K562 (cell line): ENCODE results near the gene ADRB2. TPM values are rescaled to one million over a fixed set of nuclear protein-coding genes. Genes with fewer than 3 reads are reported as not detected.

Experiments used
- ATAC-seq: fragments of 200-7000 bp; cut with Tn5 transposase; 3 replicates; pipeline ENCODE4 v1.9.1; 2020; ENCODE audit warnings: moderate library complexity
- BruUV-seq: library from RNA; stranded (reverse); fragments of 400-500 nt; replicated peaks from 2 replicates; lab custom pipeline; 2021; lab: Mats Ljungman, UMichigan
- CTCF ChIA-PET: fragments of 300-600 bp; formaldehyde crosslinking; extraction: SDS; loops from one replicate; lab custom pipeline; 2021; ENCODE audit warnings: low intra/inter-chr PET ratio; lab: Yijun Ruan, JAX
- POLR2A ChIA-PET: fragments of 300-600, 350-650 bp; sonication (Branson Sonifier 250); formaldehyde crosslinking; extraction: SDS; loops from one replicate; lab custom pipeline; 2021; ENCODE audit warnings: antibody characterized with exemption, inconsistent platforms; lab: Yijun Ruan, JAX
- DNase-seq, 4 experiments: peaks; one replicate each; pipeline versions ENCODE4 v3.0.0 to v3.0.0-alpha.2; 2011 to 2018; ENCODE audit warnings: low spot score in 3 of 4, mixed read lengths in 3 of 4; ENCODE audit errors: extremely low read depth in 1 of 4
- FAIRE-seq: peaks from 2 replicates; lab custom pipeline; 2011; peaks lifted over from hg19 to GRCh38; lab: Jason Lieb, UNC
- H2AFZ ChIP-seq: 2 replicates; pipeline ENCODE4 v1.6.0; 2011; ENCODE audit warnings: low read depth, low read length, control low read depth, inconsistent platforms
- H3K27ac ChIP-seq: fragments of 200-600 bp; 3 replicates; pipeline ENCODE4 v1.8.0; 2011; ENCODE audit warnings: low read depth, mild to moderate bottlenecking, control low read depth, inconsistent platforms, low read length, moderate library complexity, mixed read lengths; ENCODE audit errors: extremely low read depth
- H3K27me3 ChIP-seq, 2 experiments: fragments of 300-600 bp in 1 of 2; 2 replicates in 1 of 2; 3 replicates in 1 of 2; pipeline versions ENCODE4 v1.6.0 to v1.8.0; 2011; ENCODE audit warnings: inconsistent platforms in 2 of 2, low read length in 2 of 2, mild to moderate bottlenecking in 1 of 2, mixed read lengths in 1 of 2, moderate library complexity in 1 of 2; ENCODE audit not compliant: control insufficient read depth in 2 of 2, insufficient read depth in 2 of 2
- H3K36me3 ChIP-seq: fragments of 300-600 bp; 3 replicates; pipeline ENCODE4 v1.8.0; 2011; ENCODE audit warnings: mild to moderate bottlenecking, low read length, inconsistent platforms; ENCODE audit not compliant: control insufficient read depth, insufficient read depth
- H3K4me1 ChIP-seq, 2 experiments: fragments of 200-600 bp in 1 of 2; replicated peaks in 1 of 2; 2 replicates in 1 of 2; 3 replicates in 1 of 2; pipeline versions ENCODE4 v1.5.1 to v1.8.0; 2011; ENCODE audit warnings: inconsistent platforms in 2 of 2, low read length in 2 of 2, mild to moderate bottlenecking in 1 of 2, mixed read lengths in 1 of 2, moderate library complexity in 1 of 2; ENCODE audit not compliant: control insufficient read depth in 2 of 2, insufficient read depth in 2 of 2
- H3K4me2 ChIP-seq: 2 replicates; pipeline ENCODE4 v1.6.1; 2011; ENCODE audit warnings: low read length, control low read depth, inconsistent platforms, mixed read lengths; ENCODE audit not compliant: insufficient read depth
- H3K4me3 ChIP-seq: fragments of 200-600 bp; sonication (generic), shearing (Covaris generic); 2 replicates; pipeline ENCODE4 v1.5.1; 2016; ENCODE audit warnings: control low read depth, inconsistent platforms
- H3K79me2 ChIP-seq: fragments of 200-600 bp; 3 replicates; pipeline ENCODE4 v1.8.0; 2011; ENCODE audit warnings: low read length, inconsistent platforms; ENCODE audit not compliant: control insufficient read depth, insufficient read depth
- H3K9ac ChIP-seq, 2 experiments: 2 replicates each; pipeline versions ENCODE4 v1.6.0 to v1.6.1; 2011; ENCODE audit warnings: low read depth in 2 of 2, low read length in 2 of 2, control low read depth in 1 of 2, inconsistent platforms in 1 of 2, mild to moderate bottlenecking in 1 of 2, mixed read lengths in 1 of 2; ENCODE audit not compliant: insufficient read depth in 1 of 2
- H3K9me1 ChIP-seq: one replicate; pipeline ENCODE4 v1.6.0; 2011; ENCODE audit warnings: inconsistent platforms, mild to moderate bottlenecking, low read length, moderate library complexity; ENCODE audit not compliant: control insufficient read depth, insufficient read depth
- H3K9me3 ChIP-seq: replicated peaks from 2 replicates; pipeline ENCODE4 v1.5.1; 2011; ENCODE audit warnings: low read depth, low read length, inconsistent platforms; ENCODE audit not compliant: control insufficient read depth, insufficient read depth
- H4K20me1 ChIP-seq: replicated peaks from 2 replicates; pipeline ENCODE4 v1.6.1; 2011; ENCODE audit warnings: low read length, inconsistent platforms, mixed read lengths; ENCODE audit not compliant: control insufficient read depth, insufficient read depth
- BRF1 ChIP-seq: IDR thresholded peaks from 3 replicates; pipeline ENCODE4 v1.6.1; 2011; ENCODE audit warnings: borderline replicate concordance, mild to moderate bottlenecking; ENCODE audit not compliant: insufficient read length; ENCODE audit errors: extremely low read depth
- CBFA2T3 ChIP-seq: fragments of 450-650 bp; IDR thresholded peaks from 2 replicates; pipeline ENCODE4 v1.6.1; 2017
- CBX1 ChIP-seq: sonication (generic); IDR thresholded peaks from 2 replicates; pipeline ENCODE4 v1.6.1; 2016; ENCODE audit warnings: antibody characterized with exemption, low read depth, mild to moderate bottlenecking
- MCM3 ChIP-seq: fragments of 450-650 bp; IDR thresholded peaks from 2 replicates; pipeline ENCODE4 v1.6.1; 2016
- RBM22 ChIP-seq: fragments of 200-400 bp; formaldehyde crosslinking; IDR thresholded peaks from 2 replicates; pipeline ENCODE4 v1.6.1; 2018; ENCODE audit warnings: low read length, low read depth; ENCODE audit not compliant: poor library complexity, severe bottlenecking
- ZNF316 ChIP-seq: fragments of 450-650 bp; IDR thresholded peaks from 2 replicates; pipeline ENCODE4 v1.6.1; 2016
- WGBS: fragments of 100-300 bp; shearing (Covaris generic); methylation state at CpG from one replicate; pipeline ENCODE4 v1.1.6; 2016; ENCODE audit warnings: low coverage, mixed read lengths; ENCODE audit not compliant: insufficient coverage; ENCODE audit errors: missing lambda C conversion rate; 5-methylcytosine and 5-hydroxymethylcytosine counted together
- in situ Hi-C: fragments of 300-500 bp; cut with MboI; formaldehyde crosslinking; loops from 4 replicates; pipeline ENCODE4 v1.15.0; 2018; ENCODE audit warnings: inconsistent platforms, mixed read lengths
- intact Hi-C: fragments of 100-400 bp; cut with micrococcal nuclease; formaldehyde crosslinking; loops from 2 replicates; pipeline ENCODE4 v1.14.2; 2022
- polyA plus RNA-seq, 8 experiments: library from polyadenylated mRNA; depleted of rRNA in 4 of 8; stranded (reverse) in 5 of 8; unstranded in 3 of 8; fragments of >200 nt; fragmentation: Nextera tagmentation in 2 of 8; fragmentation: Illumina TruSeq in 1 of 8; extraction: Ambion mirVana in 2 of 8; extraction: Trizol in 1 of 8; gene quantifications; 2 replicates each; pipeline versions ENCODE4 v1.2.1 to v1.2.3, GENCODE V29; 2011 to 2014; ENCODE audit warnings: inconsistent platforms in 1 of 8, missing spikeins in 1 of 8
- total RNA-seq, 7 experiments: library from RNA; depleted of rRNA in 6 of 7; stranded (reverse); fragments of >200 nt in 6 of 7; fragmentation: Illumina TruSeq in 2 of 7; extraction: Trizol in 2 of 7; gene quantifications; 2 replicates each; pipeline versions ENCODE4 v1.2.1 to v1.2.3, GENCODE V29; 2011 to 2021; ENCODE audit warnings: low replicate concordance in 1 of 7
- TF ChIP-seq, protein P1 (sequence below): fragments of 250-450 bp; sonication (Bioruptor Pico); IDR thresholded peaks from 2 replicates; pipeline ENCODE4 v1.8.0; 2022; ENCODE audit warnings: inconsistent platforms, mild to moderate bottlenecking, moderate library complexity, borderline replicate concordance
- TF ChIP-seq, protein P2 (sequence below): fragments of 250-450 bp; sonication (Bioruptor Pico); IDR thresholded peaks from 2 replicates; pipeline ENCODE4 v1.5.0; 2021; ENCODE audit warnings: mild to moderate bottlenecking, moderate library complexity
- TF ChIP-seq, protein P3 (sequence below): IDR thresholded peaks from 2 replicates; pipeline ENCODE4 v1.6.1; 2011; ENCODE audit warnings: borderline replicate concordance, low read depth, mild to moderate bottlenecking, moderate library complexity, low read length; ENCODE audit not compliant: insufficient read depth, poor library complexity, severe bottlenecking
- TF ChIP-seq, protein P4 (sequence below): fragments of 250-450 bp; sonication (Bioruptor Pico); IDR thresholded peaks from 2 replicates; pipeline ENCODE4 v1.8.0; 2022; ENCODE audit warnings: moderate library complexity, mild to moderate bottlenecking, inconsistent platforms
- TF ChIP-seq, protein P5 (sequence below): sonication (generic); formaldehyde crosslinking; IDR thresholded peaks from 2 replicates; pipeline ENCODE4 v1.8.0; 2022; ENCODE audit warnings: missing genetic modification reagents, mild to moderate bottlenecking, borderline replicate concordance

ADRB2 gene
- total and polyA plus RNA-seq, 9 of the 15 experiments (the other 6 are each of a cell fraction or from before 2014, with no cell fraction given): 0.01 to 0.18 (median 0.04) TPM; not detected in 2

DNA sequence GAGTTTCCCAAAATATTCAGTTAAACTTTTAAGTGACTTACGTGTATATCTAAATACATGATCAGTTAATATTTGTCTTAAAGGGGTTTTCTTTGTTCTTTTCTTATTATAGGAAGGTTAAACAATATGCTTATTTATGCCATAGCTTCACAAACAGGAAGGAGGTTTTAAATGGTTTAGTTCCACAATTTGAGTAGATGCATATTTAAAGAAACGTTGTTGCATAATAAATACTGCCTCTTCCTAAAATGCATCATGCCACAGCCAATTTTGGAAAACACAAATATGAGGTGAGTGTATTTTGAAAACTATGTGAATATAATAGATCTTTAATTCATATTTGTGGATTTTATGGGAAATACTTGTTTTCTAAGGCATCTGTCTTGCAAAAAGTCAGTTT, 2.5 kb upstream of the ADRB2 start:
- ChIA-PET CTCF (no interaction called here), POLR2A (interaction anchor here (0.6 kb wide), 1 partner anchor 427 kb away, joined by 3 read pairs; no protein-coding TSS in a partner anchor)
- Histone ChIP-seq H3K27me3 (peaks cover 18 to 20% of the 10 kb centered on the region in 2 experiments), H3K4me3 (no peak overlapping the region), H3K27ac (no peak overlapping the region), H3K36me3 (no peaks in the 10 kb centered on the region), H3K9ac (no peak overlapping the region), H3K9me1 (no peaks in the 10 kb centered on the region), H3K4me1 (peaks cover 5 to 12% of the 10 kb centered on the region in 2 experiments; a peak in 3 of 5 replicates), H4K20me1 (no peaks in the 10 kb centered on the region; the same call in 1 of the 2 replicates), H3K79me2 (no peaks in the 10 kb centered on the region), H2AFZ (no peak overlapping the region), H3K4me2 (no peak overlapping the region), H3K9me3 (no peaks in the 10 kb centered on the region)
- ATAC-seq (no peak), DNase-seq (no peak), FAIRE-seq (no peak)
- WGBS: 8% methylated on average over 2 of the region's 2 CpGs
- in situ Hi-C loops (no loop called here), intact Hi-C loops (loop anchor here (5.0 kb wide), 2 partner anchors 82 to 133 kb away; no protein-coding TSS in a partner anchor)
- no TSS peak for BruUV-seq
- TF ChIP-seq, protein P1, sequence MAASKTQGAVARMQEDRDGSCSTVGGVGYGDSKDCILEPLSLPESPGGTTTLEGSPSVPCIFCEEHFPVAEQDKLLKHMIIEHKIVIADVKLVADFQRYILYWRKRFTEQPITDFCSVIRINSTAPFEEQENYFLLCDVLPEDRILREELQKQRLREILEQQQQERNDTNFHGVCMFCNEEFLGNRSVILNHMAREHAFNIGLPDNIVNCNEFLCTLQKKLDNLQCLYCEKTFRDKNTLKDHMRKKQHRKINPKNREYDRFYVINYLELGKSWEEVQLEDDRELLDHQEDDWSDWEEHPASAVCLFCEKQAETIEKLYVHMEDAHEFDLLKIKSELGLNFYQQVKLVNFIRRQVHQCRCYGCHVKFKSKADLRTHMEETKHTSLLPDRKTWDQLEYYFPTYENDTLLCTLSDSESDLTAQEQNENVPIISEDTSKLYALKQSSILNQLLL (CRISPR knock-in tag): no peak
- TF ChIP-seq BRF1: no peak
- TF ChIP-seq, protein P2, sequence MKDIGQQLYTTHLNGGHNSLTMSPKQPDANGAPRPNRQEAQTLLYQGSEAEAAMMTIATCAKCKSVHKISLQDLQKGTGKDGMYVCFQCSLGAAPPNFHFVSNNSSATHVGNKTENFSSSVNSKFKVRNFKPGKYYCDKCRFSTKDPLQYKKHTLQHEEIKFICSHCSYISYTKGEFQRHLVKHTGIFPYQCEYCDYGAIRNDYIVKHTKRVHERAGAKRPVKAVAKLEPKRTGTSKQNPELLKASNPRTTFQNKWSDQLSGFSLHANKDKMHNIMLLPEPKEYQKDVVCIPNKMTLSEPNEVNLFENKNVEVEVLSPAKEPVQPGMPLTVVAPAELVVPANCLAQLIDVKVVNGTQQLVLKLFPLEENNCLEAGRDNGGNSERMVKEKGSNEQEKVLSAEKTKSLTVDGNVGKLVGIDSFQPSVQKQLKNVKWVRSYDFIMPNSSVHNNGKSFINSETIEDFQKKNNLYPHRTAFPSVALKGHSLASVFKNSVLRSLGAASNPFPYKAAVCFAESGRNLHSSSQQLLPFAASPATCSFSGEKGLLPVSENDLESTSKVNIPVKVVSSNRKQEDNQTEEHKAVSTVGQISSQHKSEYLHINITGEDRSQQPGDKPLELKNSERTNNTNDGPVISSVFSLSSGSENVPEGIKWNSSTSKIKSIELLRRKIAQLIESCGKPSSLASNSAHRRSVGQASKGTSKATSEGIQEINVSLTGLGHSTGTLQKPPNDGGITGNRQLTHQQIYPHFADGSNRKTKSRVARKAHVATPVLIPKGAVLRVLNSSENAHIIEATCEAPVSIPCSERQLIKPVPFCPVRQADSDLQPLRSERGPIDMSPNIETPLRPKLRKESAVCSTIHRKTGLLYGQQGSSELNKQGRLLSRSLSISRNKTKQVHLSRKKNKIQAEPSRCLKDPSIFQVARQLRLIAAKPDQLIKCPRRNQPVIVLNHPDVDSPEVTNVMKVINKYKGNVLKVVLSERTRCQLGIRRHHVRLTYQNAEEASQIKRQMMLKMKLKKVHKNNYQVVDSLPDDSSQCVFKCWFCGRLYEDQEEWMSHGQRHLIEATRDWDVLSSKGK (CRISPR knock-in tag): no peak
- TF ChIP-seq, protein P3, sequence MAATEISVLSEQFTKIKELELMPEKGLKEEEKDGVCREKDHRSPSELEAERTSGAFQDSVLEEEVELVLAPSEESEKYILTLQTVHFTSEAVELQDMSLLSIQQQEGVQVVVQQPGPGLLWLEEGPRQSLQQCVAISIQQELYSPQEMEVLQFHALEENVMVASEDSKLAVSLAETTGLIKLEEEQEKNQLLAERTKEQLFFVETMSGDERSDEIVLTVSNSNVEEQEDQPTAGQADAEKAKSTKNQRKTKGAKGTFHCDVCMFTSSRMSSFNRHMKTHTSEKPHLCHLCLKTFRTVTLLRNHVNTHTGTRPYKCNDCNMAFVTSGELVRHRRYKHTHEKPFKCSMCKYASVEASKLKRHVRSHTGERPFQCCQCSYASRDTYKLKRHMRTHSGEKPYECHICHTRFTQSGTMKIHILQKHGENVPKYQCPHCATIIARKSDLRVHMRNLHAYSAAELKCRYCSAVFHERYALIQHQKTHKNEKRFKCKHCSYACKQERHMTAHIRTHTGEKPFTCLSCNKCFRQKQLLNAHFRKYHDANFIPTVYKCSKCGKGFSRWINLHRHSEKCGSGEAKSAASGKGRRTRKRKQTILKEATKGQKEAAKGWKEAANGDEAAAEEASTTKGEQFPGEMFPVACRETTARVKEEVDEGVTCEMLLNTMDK: no peak
- TF ChIP-seq CBX1: no peak
- no peak for TF ChIP-seq ZNF316
- TF ChIP-seq MCM3: no peak
- no peak for TF ChIP-seq CBFA2T3
- no peak for TF ChIP-seq RBM22
- TF ChIP-seq, protein P4, sequence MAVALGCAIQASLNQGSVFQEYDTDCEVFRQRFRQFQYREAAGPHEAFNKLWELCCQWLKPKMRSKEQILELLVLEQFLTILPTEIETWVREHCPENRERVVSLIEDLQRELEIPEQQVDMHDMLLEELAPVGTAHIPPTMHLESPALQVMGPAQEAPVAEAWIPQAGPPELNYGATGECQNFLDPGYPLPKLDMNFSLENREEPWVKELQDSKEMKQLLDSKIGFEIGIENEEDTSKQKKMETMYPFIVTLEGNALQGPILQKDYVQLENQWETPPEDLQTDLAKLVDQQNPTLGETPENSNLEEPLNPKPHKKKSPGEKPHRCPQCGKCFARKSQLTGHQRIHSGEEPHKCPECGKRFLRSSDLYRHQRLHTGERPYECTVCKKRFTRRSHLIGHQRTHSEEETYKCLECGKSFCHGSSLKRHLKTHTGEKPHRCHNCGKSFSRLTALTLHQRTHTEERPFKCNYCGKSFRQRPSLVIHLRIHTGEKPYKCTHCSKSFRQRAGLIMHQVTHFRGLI: no peak
- TF ChIP-seq, protein P5, sequence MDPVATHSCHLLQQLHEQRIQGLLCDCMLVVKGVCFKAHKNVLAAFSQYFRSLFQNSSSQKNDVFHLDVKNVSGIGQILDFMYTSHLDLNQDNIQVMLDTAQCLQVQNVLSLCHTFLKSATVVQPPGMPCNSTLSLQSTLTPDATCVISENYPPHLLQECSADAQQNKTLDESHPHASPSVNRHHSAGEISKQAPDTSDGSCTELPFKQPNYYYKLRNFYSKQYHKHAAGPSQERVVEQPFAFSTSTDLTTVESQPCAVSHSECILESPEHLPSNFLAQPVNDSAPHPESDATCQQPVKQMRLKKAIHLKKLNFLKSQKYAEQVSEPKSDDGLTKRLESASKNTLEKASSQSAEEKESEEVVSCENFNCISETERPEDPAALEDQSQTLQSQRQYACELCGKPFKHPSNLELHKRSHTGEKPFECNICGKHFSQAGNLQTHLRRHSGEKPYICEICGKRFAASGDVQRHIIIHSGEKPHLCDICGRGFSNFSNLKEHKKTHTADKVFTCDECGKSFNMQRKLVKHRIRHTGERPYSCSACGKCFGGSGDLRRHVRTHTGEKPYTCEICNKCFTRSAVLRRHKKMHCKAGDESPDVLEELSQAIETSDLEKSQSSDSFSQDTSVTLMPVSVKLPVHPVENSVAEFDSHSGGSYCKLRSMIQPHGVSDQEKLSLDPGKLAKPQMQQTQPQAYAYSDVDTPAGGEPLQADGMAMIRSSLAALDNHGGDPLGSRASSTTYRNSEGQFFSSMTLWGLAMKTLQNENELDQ (CRISPR knock-in tag): no peak
